Calu3 (cell line): ENCODE measurements around the gene CACNA2D1. TPM values are rescaled to one million over a fixed set of nuclear protein-coding genes. Genes with fewer than 3 reads are reported as not detected.

ENCODE experiments used
- BruUV-seq: library from RNA; stranded (reverse); fragments of 400-500 nt; replicated peaks from 2 replicates; lab custom pipeline; 2021; lab: Mats Ljungman, UMichigan
- CTCF ChIA-PET: fragments of 300-600 bp; sonication (Branson Sonifier 250); formaldehyde crosslinking; loops from one replicate; lab custom pipeline; 2022; ENCODE audit warnings: antibody characterized with exemption; lab: Charles Lee
- DNase-seq: peaks from one replicate; pipeline ENCODE4 v3.0.0; 2022
- H3K27ac Mint-ChIP-seq: one replicate; pipeline ENCODE4 v1.8.0; 2022; ENCODE audit warnings: mixed read lengths; ENCODE audit not compliant: unreplicated experiment
- H3K27me3 Mint-ChIP-seq: one replicate; pipeline ENCODE4 v1.8.0; 2022; ENCODE audit warnings: mixed read lengths; ENCODE audit not compliant: unreplicated experiment
- H3K36me3 Mint-ChIP-seq: one replicate; pipeline ENCODE4 v1.8.0; 2022; ENCODE audit warnings: mild to moderate bottlenecking, moderate library complexity, mixed read lengths; ENCODE audit not compliant: insufficient read depth, unreplicated experiment
- H3K4me1 Mint-ChIP-seq: one replicate; pipeline ENCODE4 v1.8.0; 2022; ENCODE audit warnings: mild to moderate bottlenecking, low read depth, mixed read lengths; ENCODE audit not compliant: unreplicated experiment
- H3K4me3 Mint-ChIP-seq: one replicate; pipeline ENCODE4 v1.8.0; 2022; ENCODE audit warnings: mild to moderate bottlenecking, low read depth, moderate library complexity, mixed read lengths; ENCODE audit not compliant: unreplicated experiment
- H3K9me3 Mint-ChIP-seq: one replicate; pipeline ENCODE4 v1.8.0; 2022; ENCODE audit warnings: low read depth, mixed read lengths; ENCODE audit not compliant: unreplicated experiment
- CTCF ChIP-seq: fragments of 200-600 bp; IDR thresholded peaks from one replicate; pipeline ENCODE4 v1.8.0; 2022; ENCODE audit warnings: antibody characterized with exemption; ENCODE audit not compliant: unreplicated experiment
- intact Hi-C: fragments of 100-400 bp; cut with micrococcal nuclease; formaldehyde crosslinking; loops from one replicate; pipeline ENCODE4 v1.10.0; 2022; ENCODE audit not compliant: unreplicated experiment
- total RNA-seq: library from RNA; stranded (reverse); gene quantifications from 2 replicates; pipeline ENCODE4 v1.2.3, GENCODE V29; 2022

CACNA2D1 gene
- total RNA-seq, 1 experiment from 2014 or later, result 10.4 TPM

GRCh38 chr7:82393840-82394220, 49.7 kb downstream of the CACNA2D1 start:
- no peak overlapping the region for H3K27ac Mint-ChIP-seq
- BruUV-seq, result no TSS peak
- CTCF ChIA-PET, result no interaction called here
- no peaks in the 10 kb centered on the region for H3K27me3 Mint-ChIP-seq
- no peak for DNase-seq
- no peaks in the 10 kb centered on the region for H3K9me3 Mint-ChIP-seq
- no peak overlapping the region for H3K4me3 Mint-ChIP-seq
- no peaks in the 10 kb centered on the region for H3K36me3 Mint-ChIP-seq
- intact Hi-C loops, result no loop called here
- TF ChIP-seq CTCF, result no peak
- H3K4me1 Mint-ChIP-seq, result no peaks in the 10 kb centered on the region

- BruUV-seq, result no TSS peak
- CTCF ChIA-PET, result no interaction called here
Observed at GRCh38 chr7:82393076-82393839, 50.3 kb downstream of the CACNA2D1 start.

DNA sequence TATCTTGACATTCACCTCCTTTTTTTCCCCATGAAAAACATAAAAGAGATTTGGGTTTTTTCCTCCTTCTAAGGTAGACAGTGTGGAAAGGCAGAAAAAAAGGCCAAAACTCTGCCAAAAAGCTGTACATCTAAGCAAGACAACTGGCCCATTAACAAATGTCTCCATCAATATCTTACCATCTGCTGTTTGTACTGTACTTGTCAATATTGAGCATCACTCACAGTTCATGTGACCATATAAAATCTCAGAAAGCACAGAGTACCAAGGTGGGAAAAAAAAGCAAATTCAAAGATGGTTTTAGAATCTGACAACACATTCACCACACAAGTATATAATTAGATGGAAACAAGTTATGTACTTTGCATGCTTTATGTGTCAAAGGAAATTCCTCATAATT, 52.6 kb downstream of the CACNA2D1 start:
- Mint-ChIP-seq H3K27ac (no peak overlapping the region), H3K27me3 (no peaks in the 10 kb centered on the region), H3K4me3 (no peak overlapping the region), H3K4me1 (no peaks in the 10 kb centered on the region), H3K36me3 (no peaks in the 10 kb centered on the region), H3K9me3 (no peaks in the 10 kb centered on the region)
- no TSS peak for BruUV-seq
- intact Hi-C loops, result no loop called here
- CTCF ChIA-PET, result no interaction called here
- no peak for TF ChIP-seq CTCF
- no peak for DNase-seq

More at GRCh38 chr7:82393076-82393839, 50.3 kb downstream of the CACNA2D1 start:
- Mint-ChIP-seq H3K4me3 (no peak overlapping the region), H3K27me3 (no peaks in the 10 kb centered on the region), H3K9me3 (no peaks in the 10 kb centered on the region), H3K36me3 (no peaks in the 10 kb centered on the region), H3K27ac (no peak overlapping the region), H3K4me1 (no peaks in the 10 kb centered on the region)
- TF ChIP-seq CTCF, result no peak
- no peak for DNase-seq
- intact Hi-C loops, result no loop called here

GRCh38 chr7:82389876-82390275, 53.7 kb downstream of the CACNA2D1 start:
- no peaks in the 10 kb centered on the region for H3K36me3 Mint-ChIP-seq
- intact Hi-C loops, result no loop called here
- H3K9me3 Mint-ChIP-seq, result no peaks in the 10 kb centered on the region
- TF ChIP-seq CTCF, result no peak
- no TSS peak for BruUV-seq
- no peak overlapping the region for H3K27ac Mint-ChIP-seq
- DNase-seq, result no peak
- H3K4me3 Mint-ChIP-seq, result no peak overlapping the region
- CTCF ChIA-PET, result no interaction called here
- no peaks in the 10 kb centered on the region for H3K4me1 Mint-ChIP-seq
- no peaks in the 10 kb centered on the region for H3K27me3 Mint-ChIP-seq
